ENCODE results near the gene INTS2. TPM values are rescaled to one million over a fixed set of nuclear protein-coding genes. Genes with fewer than 3 reads are reported as not detected.

The INTS2 gene
- total RNA-seq, 6 experiments from 2014 or later = 4.2 to 6.5 (median 4.9) TPM

- Histone ChIP-seq H3K36me3 (peaks cover 0 to 34% (median 0%) of the 10 kb centered on the region in 4 donors), H3K27me3 (no peaks in the 10 kb centered on the region), H3K27ac (no peak overlapping the region), H3K4me3 (no peak overlapping the region), H3K9me3 (no peaks in the 10 kb centered on the region), H3K4me1 (no peaks in the 10 kb centered on the region)
- WGBS (ENCODE audit: insufficient coverage, low coverage, low lambda C conversion rate, missing lambda C conversion rate) = 86% methylated on average over 3 of the region's 3 CpGs
- intact Hi-C loops (cut with DNase I) = no loop called here
- no peak for DNase-seq
- no peak for ATAC-seq
- no peak for TF ChIP-seq CTCF (IDR thresholded peaks at IDR 0.05)
- TF ChIP-seq POLR2A (IDR thresholded peaks at IDR 0.05) = no peak
These were observed 42.9 kb downstream of the INTS2 start for GRCh38 chr17:61884864-61885263.

- 97% methylated on average over 3 of the region's 4 CpGs for WGBS (ENCODE audit: insufficient coverage, low coverage, low lambda C conversion rate, missing lambda C conversion rate)
- no peaks in the 10 kb centered on the region for H3K9me3 ChIP-seq
- DNase-seq (no peak), ATAC-seq (no peak)
- H3K27ac ChIP-seq = no peak overlapping the region
- no peaks in the 10 kb centered on the region for H3K4me1 ChIP-seq
- peaks cover 0 to 24% (median 2%) of the 10 kb centered on the region in 4 donors for H3K36me3 ChIP-seq
- TF ChIP-seq CTCF (IDR thresholded peaks at IDR 0.05) = no peak
- TF ChIP-seq POLR2A (IDR thresholded peaks at IDR 0.05) = no peak
- H3K27me3 ChIP-seq = no peaks in the 10 kb centered on the region
- intact Hi-C loops (cut with DNase I) = no loop called here
- H3K4me3 ChIP-seq = no peak overlapping the region
These were observed 47.1 kb downstream of the INTS2 start for GRCh38 chr17:61880589-61881102.

- TF ChIP-seq POLR2A (IDR thresholded peaks at IDR 0.05) = no peak
- TF ChIP-seq CTCF (IDR thresholded peaks at IDR 0.05) = no peak
- DNase-seq (no peak), ATAC-seq (no peak)
- no peak overlapping the region for H3K27ac ChIP-seq
- H3K4me3 ChIP-seq = no peak overlapping the region
- no peaks in the 10 kb centered on the region for H3K4me1 ChIP-seq
- 93% methylated on average over 3 of the region's 3 CpGs for WGBS (ENCODE audit: insufficient coverage, low coverage, low lambda C conversion rate, missing lambda C conversion rate)
- intact Hi-C loops (cut with DNase I) = no loop called here
- H3K27me3 ChIP-seq = no peaks in the 10 kb centered on the region
- H3K36me3 ChIP-seq = peaks cover 0 to 22% (median 2%) of the 10 kb centered on the region in 4 donors
- no peaks in the 10 kb centered on the region for H3K9me3 ChIP-seq
These were observed 48.7 kb downstream of the INTS2 start for GRCh38 chr17:61878984-61879612.

DNA sequence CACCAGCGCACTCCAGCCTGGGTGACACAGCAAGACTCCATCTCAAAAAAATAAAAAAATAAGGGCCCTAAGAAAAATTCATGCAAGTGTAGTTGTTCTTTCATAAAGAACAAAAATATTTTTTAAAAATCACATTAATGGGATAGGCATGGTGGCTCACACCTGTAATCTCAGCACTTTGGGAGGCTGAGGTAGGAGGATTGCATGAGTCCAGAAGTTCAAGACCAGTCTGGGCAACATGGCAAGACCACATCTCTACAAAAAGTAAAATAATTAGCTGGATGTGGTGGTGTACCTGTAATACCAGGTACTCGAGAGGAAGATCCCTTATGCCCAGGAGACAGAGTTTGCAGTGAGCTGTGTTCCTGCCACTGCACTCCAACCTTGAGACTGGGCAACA, 49.3 kb downstream of the INTS2 start:
- Histone ChIP-seq H3K27me3 (no peaks in the 10 kb centered on the region), H3K9me3 (no peaks in the 10 kb centered on the region), H3K4me3 (no peak overlapping the region), H3K36me3 (peaks cover 0 to 16% (median 2%) of the 10 kb centered on the region in 4 donors), H3K27ac (no peak overlapping the region), H3K4me1 (no peaks in the 10 kb centered on the region)
- TF ChIP-seq POLR2A (IDR thresholded peaks at IDR 0.05) (no peak), CTCF (IDR thresholded peaks at IDR 0.05) (no peak)
- no peak for DNase-seq
- ATAC-seq = no peak
- intact Hi-C loops (cut with DNase I) = no loop called here
- WGBS (ENCODE audit: insufficient coverage, low coverage, low lambda C conversion rate, missing lambda C conversion rate) = 100% methylated on average over 1 of the region's 2 CpGs

All from right lobe of liver (tissue), 6 donors.